H9 (cell line): ENCODE data around the gene THSD7B. TPM values are rescaled to one million over a fixed set of nuclear protein-coding genes. Genes with fewer than 3 reads are reported as not detected.

Source experiments
- DNase-seq: peaks from one replicate; pipeline ENCODE4 v3.0.0-alpha.2; 2017
- H2AFZ ChIP-seq: one replicate; pipeline ENCODE4 v1.6.1; 2013; ENCODE audit warnings: mild to moderate bottlenecking, low read length, control low read depth, moderate library complexity
- H2AK5ac ChIP-seq: 2 replicates; pipeline ENCODE4 v1.6.1; 2013; ENCODE audit warnings: low read length, control low read depth, mixed read lengths; ENCODE audit not compliant: insufficient read length
- H2BK120ac ChIP-seq: one replicate; pipeline ENCODE4 v1.6.1; 2013; ENCODE audit warnings: low read depth, mild to moderate bottlenecking, low read length, control low read depth, inconsistent platforms; ENCODE audit not compliant: poor library complexity, severe bottlenecking
- H2BK12ac ChIP-seq: 2 replicates; pipeline ENCODE4 v1.6.1; 2013; ENCODE audit warnings: low read length, control low read depth, mixed read lengths, low read depth; ENCODE audit not compliant: insufficient read length
- H2BK15ac ChIP-seq: 2 replicates; pipeline ENCODE4 v1.6.1; 2013; ENCODE audit warnings: low read depth, low read length, control low read depth
- H2BK20ac ChIP-seq: one replicate; pipeline ENCODE4 v1.6.1; 2013; ENCODE audit warnings: low read depth, mild to moderate bottlenecking, low read length, control low read depth, inconsistent platforms; ENCODE audit not compliant: poor library complexity, severe bottlenecking
- H2BK5ac ChIP-seq: 2 replicates; pipeline ENCODE4 v1.6.1; 2013; ENCODE audit warnings: low read length, control low read depth, mixed read lengths; ENCODE audit not compliant: insufficient read length
- H3K14ac ChIP-seq: 2 replicates; pipeline ENCODE4 v1.6.1; 2013; ENCODE audit warnings: low read length, control low read depth; ENCODE audit not compliant: insufficient read depth
- H3K18ac ChIP-seq: 2 replicates; pipeline ENCODE4 v1.6.1; 2013; ENCODE audit warnings: low read depth, mild to moderate bottlenecking, mixed read lengths, low read length, control low read depth; ENCODE audit not compliant: insufficient read length
- H3K23ac ChIP-seq: 2 replicates; pipeline ENCODE4 v1.6.1; 2013; ENCODE audit warnings: low read length, control low read depth, mixed read lengths, low read depth; ENCODE audit not compliant: insufficient read length
- H3K23me2 ChIP-seq: 2 replicates; pipeline ENCODE4 v1.6.1; 2013; ENCODE audit warnings: low read depth, mild to moderate bottlenecking, mixed read lengths, low read length, control low read depth; ENCODE audit not compliant: insufficient read length, poor library complexity, severe bottlenecking
- H3K27ac ChIP-seq: 2 replicates; pipeline ENCODE4 v1.5.1; 2013; ENCODE audit warnings: low read length, control low read depth, mixed read lengths, low read depth; ENCODE audit not compliant: insufficient read length
- H3K27me3 ChIP-seq: 2 replicates; pipeline ENCODE4 v1.6.1; 2013; ENCODE audit warnings: low read length, control low read depth, inconsistent platforms; ENCODE audit not compliant: insufficient read depth
- H3K4ac ChIP-seq: 2 replicates; pipeline ENCODE4 v1.6.1; 2013; ENCODE audit warnings: low read depth, mild to moderate bottlenecking, control low read depth, inconsistent platforms, low read length, moderate library complexity
- H3K4me1 ChIP-seq: 2 replicates; pipeline ENCODE4 v1.6.1; 2013; ENCODE audit warnings: low read length, control low read depth, inconsistent platforms; ENCODE audit not compliant: insufficient read depth
- H3K4me2 ChIP-seq: 2 replicates; pipeline ENCODE4 v1.6.1; 2013; ENCODE audit warnings: low read length, control low read depth, mixed read lengths; ENCODE audit not compliant: insufficient read length, insufficient read depth
- H3K56ac ChIP-seq: 2 replicates; pipeline ENCODE4 v1.6.1; 2013; ENCODE audit warnings: low read depth, mild to moderate bottlenecking, mixed read lengths, low read length, control low read depth; ENCODE audit not compliant: insufficient read length
- H3K79me1 ChIP-seq: 2 replicates; pipeline ENCODE4 v1.6.1; 2013; ENCODE audit warnings: low read depth, mild to moderate bottlenecking, moderate library complexity, low read length, control low read depth, inconsistent platforms; ENCODE audit not compliant: insufficient read depth, poor library complexity, severe bottlenecking
- H3K79me2 ChIP-seq: 2 replicates; pipeline ENCODE4 v1.6.1; 2013; ENCODE audit warnings: low read length, control low read depth, inconsistent platforms; ENCODE audit not compliant: insufficient read depth
- H3K9ac ChIP-seq: 2 replicates; pipeline ENCODE4 v1.6.1; 2013; ENCODE audit warnings: low read length, control low read depth, mixed read lengths; ENCODE audit not compliant: insufficient read length; ENCODE audit errors: extremely low read depth
- H3K9me3 ChIP-seq: one replicate; pipeline ENCODE4 v1.6.1; 2013; ENCODE audit warnings: low read depth, low read length, inconsistent platforms; ENCODE audit not compliant: control insufficient read depth
- H3T11ph ChIP-seq: one replicate; pipeline ENCODE4 v1.6.1; 2013; ENCODE audit warnings: mild to moderate bottlenecking, low read length, control low read depth, inconsistent platforms
- H4K20me1 ChIP-seq: one replicate; pipeline ENCODE4 v1.6.1; 2013; ENCODE audit not compliant: control insufficient read depth, insufficient read length, insufficient read depth
- H4K5ac ChIP-seq: 2 replicates; pipeline ENCODE4 v1.6.1; 2013; ENCODE audit warnings: low read depth, mild to moderate bottlenecking, mixed read lengths, low read length, control low read depth; ENCODE audit not compliant: insufficient read length
- H4K8ac ChIP-seq: replicated peaks from 2 replicates; pipeline ENCODE4 v1.6.1; 2013; ENCODE audit warnings: low read length, control low read depth, mixed read lengths, low read depth; ENCODE audit not compliant: insufficient read length
- H4K91ac ChIP-seq: 2 replicates; pipeline ENCODE4 v1.6.1; 2013; ENCODE audit warnings: low read depth, mild to moderate bottlenecking, moderate library complexity, mixed read lengths, low read length, control low read depth; ENCODE audit not compliant: insufficient read length
- H3K27ac Mint-ChIP-seq, 3 experiments: 2 replicates in 2 of 3; 3 replicates in 1 of 3; pipeline ENCODE4 v1.8.0; 2020 to 2021; ENCODE audit warnings: mixed read lengths in 3 of 3, mild to moderate bottlenecking in 1 of 3, moderate library complexity in 1 of 3
- H3K27me3 Mint-ChIP-seq: 2 replicates; pipeline ENCODE4 v1.8.0; 2021; ENCODE audit warnings: low read depth, mild to moderate bottlenecking, moderate library complexity, mixed read lengths
- H3K36me3 Mint-ChIP-seq, 3 experiments: 2 replicates in 2 of 3; 3 replicates in 1 of 3; pipeline ENCODE4 v1.8.0; 2020 to 2021; ENCODE audit warnings: low read depth in 3 of 3, mixed read lengths in 3 of 3; ENCODE audit not compliant: insufficient read depth in 1 of 3
- H3K4me1 Mint-ChIP-seq, 2 experiments: 2 replicates each; pipeline ENCODE4 v1.8.0; 2020; ENCODE audit warnings: mixed read lengths in 2 of 2
- H3K4me3 Mint-ChIP-seq, 2 experiments: 2 replicates in 1 of 2; 3 replicates in 1 of 2; pipeline ENCODE4 v1.8.0; 2020 to 2021; ENCODE audit warnings: mild to moderate bottlenecking in 2 of 2, mixed read lengths in 2 of 2, moderate library complexity in 1 of 2
- H3K9me3 Mint-ChIP-seq, 2 experiments: 2 replicates in 1 of 2; 3 replicates in 1 of 2; pipeline ENCODE4 v1.8.0; 2020; ENCODE audit warnings: mild to moderate bottlenecking in 2 of 2, mixed read lengths in 2 of 2, moderate library complexity in 1 of 2
- CTCF ChIP-seq: fragments of 200-600 bp; sonication (generic); conservative IDR thresholded peaks from 3 replicates; pipeline ENCODE4 v1.8.0; 2021; ENCODE audit warnings: antibody characterized with exemption, mild to moderate bottlenecking
- WGBS: extraction: QIAGEN DNeasy Blood & Tissue Kit; methylation state at CpG from one replicate; pipeline ENCODE4 v1.1.7; 2013; ENCODE audit warnings: missing lambda C conversion rate, low lambda C conversion rate, mixed read lengths; ENCODE audit not compliant: insufficient read length; ENCODE audit errors: extremely low coverage; 5-methylcytosine and 5-hydroxymethylcytosine counted together
- total RNA-seq: library from RNA; stranded (reverse); gene quantifications from 2 replicates; pipeline ENCODE4 v1.2.1, GENCODE V29; 2021

THSD7B gene
- total RNA-seq, 1 experiment from 2014 or later: 0.85 TPM

- H3K4me1 Mint-ChIP-seq: no peaks in the 10 kb centered on the region
- Histone ChIP-seq H4K20me1 (no peaks in the 10 kb centered on the region), H2BK15ac (no peak overlapping the region), H2BK12ac (no peak overlapping the region), H2AK5ac (no peak overlapping the region), H3K23ac (no peak overlapping the region), H3K79me2 (no peaks in the 10 kb centered on the region), H4K91ac (no peak overlapping the region), H3K79me1 (no peaks in the 10 kb centered on the region), H3K56ac (no peak overlapping the region), H2BK5ac (no peak overlapping the region), H4K5ac (no peak overlapping the region), H2AFZ (no peak overlapping the region), H3K18ac (no peak overlapping the region), H2BK120ac (no peak overlapping the region), H3K23me2 (no peaks in the 10 kb centered on the region), H3K27me3 (no peaks in the 10 kb centered on the region), H3K14ac (no peak overlapping the region), H2BK20ac (no peak overlapping the region), H3K9me3 (no peaks in the 10 kb centered on the region), H3K9ac (no peak overlapping the region), H3K4me2 (no peak overlapping the region), H3K4me1 (no peaks in the 10 kb centered on the region), H3K27ac (no peak overlapping the region), H4K8ac (no peak overlapping the region), H3T11ph (no peak overlapping the region), H3K4ac (no peak overlapping the region)
- H3K9me3 Mint-ChIP-seq: no peaks in the 10 kb centered on the region
- no peaks in the 10 kb centered on the region; the same call in 1 of the 2 replicates for H3K27me3 Mint-ChIP-seq
- H3K27ac Mint-ChIP-seq: no peak overlapping the region
- no peaks in the 10 kb centered on the region for H3K36me3 Mint-ChIP-seq
- TF ChIP-seq CTCF: no peak
- no CpG with 5 or more reads among the region's 4 CpGs for whole genome bisulfite sequencing
- H3K4me3 Mint-ChIP-seq: no peak overlapping the region
- DNase-seq: no peak
Measured at GRCh38 chr2:136863874-136864273, 98.5 kb downstream of the THSD7B start.
